SK-N-SH treated with all-trans-retinoic acid at 6 μM for 48 hours (cell line): ENCODE data around the gene C19orf44.

ENCODE experiments used
- PATZ1 ChIP-seq: fragments of 250-450 bp; sonication (Bioruptor Pico); IDR thresholded peaks from 2 replicates; pipeline ENCODE4 v1.8.0; 2020; ENCODE audit warnings: mild to moderate bottlenecking, moderate library complexity, borderline replicate concordance
- RARB ChIP-seq: fragments of 250-450 bp; sonication (Bioruptor Pico); IDR thresholded peaks from 2 replicates; pipeline ENCODE4 v1.8.0; 2021; ENCODE audit warnings: mild to moderate bottlenecking, moderate library complexity
- ZC3H10 ChIP-seq: fragments of 250-450 bp; sonication (Bioruptor Pico); IDR thresholded peaks from 2 replicates; pipeline ENCODE4 v1.5.1; 2021; ENCODE audit warnings: mild to moderate bottlenecking, moderate library complexity

- TF ChIP-seq ZC3H10 (CRISPR knock-in tag), result no peak
- TF ChIP-seq RARB (CRISPR knock-in tag), result no peak
- no peak for TF ChIP-seq PATZ1
Observed at GRCh38 chr19:16467581-16467980, 28.6 kb upstream of the C19orf44 start.
